Uterine smooth muscle cell (primary cell): Measurements from ENCODE around the gene FOXC1. TPM values are rescaled to one million over a fixed set of nuclear protein-coding genes. Genes with fewer than 3 reads are reported as not detected.

Experiments
- total RNA-seq: library from RNA; depleted of rRNA; stranded (reverse); fragments of >200 nt; gene quantifications from 2 replicates; pipeline ENCODE4 v1.2.3, GENCODE V29; 2014

Gene FOXC1
- total RNA-seq = 1.5 and 1.6 TPM in 2 replicates

GRCh38 chr6:1609648-1610496 lies at the start of gene FOXC1:
FOXC1 (plus strand) TSS chr6:1609915; CDS start chr6:1610446, 531 bp downstream.

Other genes starting within 250 kb of the FOXC1 start
- gene FOXF2, start 220.3 kb upstream of the FOXC1 start, total RNA-seq = 0.25 and 0.55 TPM in 2 replicates